K562 (cell line): ENCODE measurements around the gene LSM4. TPM values are rescaled to one million over a fixed set of nuclear protein-coding genes. Genes with fewer than 3 reads are reported as not detected.
A peak's percentile ranks its signal among the peaks of the same experiment; 100 is the strongest.

Experiments
- BMI1 ChIP-seq: fragments of 150-350 bp; IDR thresholded peaks from 2 replicates; pipeline ENCODE4 v1.6.1; 2014; ENCODE audit warnings: low read length
- CEBPZ ChIP-seq: fragments of 150-350 bp; IDR thresholded peaks from 2 replicates; pipeline ENCODE4 v1.6.1; 2014; ENCODE audit warnings: low read depth, mild to moderate bottlenecking, low read length, borderline replicate concordance
- FOXK2 ChIP-seq, 2 experiments: fragments of 450-650 bp; IDR thresholded peaks in 1 of 2; conservative IDR thresholded peaks in 1 of 2; 2 replicates each; pipeline ENCODE4 v1.6.1; 2016; ENCODE audit warnings: low read depth in 2 of 2, mild to moderate bottlenecking in 1 of 2
- FOXP4 ChIP-seq: sonication (generic); formaldehyde crosslinking; IDR thresholded peaks from 2 replicates; pipeline ENCODE4 v1.8.0; 2022; ENCODE audit warnings: mild to moderate bottlenecking, missing genetic modification reagents, borderline replicate concordance
- HNRNPLL ChIP-seq: fragments of 200-400 bp; formaldehyde crosslinking; IDR thresholded peaks from 2 replicates; pipeline ENCODE4 v1.6.1; 2017; ENCODE audit warnings: low read length, low read depth, mild to moderate bottlenecking; ENCODE audit not compliant: poor library complexity, severe bottlenecking
- KLF16 ChIP-seq: IDR thresholded peaks from 2 replicates; pipeline ENCODE4 v1.6.1; 2016; ENCODE audit warnings: antibody characterized with exemption
- MAZ ChIP-seq, 2 experiments: fragments of 450-650 bp in 1 of 2; sonication (generic) in 1 of 2; formaldehyde crosslinking; IDR thresholded peaks in 1 of 2; conservative IDR thresholded peaks in 1 of 2; 2 replicates each; pipeline versions ENCODE4 v1.4.0 to v1.5.0; 2020; ENCODE audit warnings: mild to moderate bottlenecking in 1 of 2, missing genetic modification reagents in 1 of 2
- MLLT1 ChIP-seq, 2 experiments: fragments of 450-650 bp; IDR thresholded peaks; 2 replicates each; pipeline ENCODE4 v1.6.1; 2016
- RBM25 ChIP-seq: fragments of 200-400 bp; formaldehyde crosslinking; IDR thresholded peaks from 2 replicates; pipeline ENCODE4 v1.6.1; 2018; ENCODE audit warnings: low read length, low read depth, moderate library complexity; ENCODE audit not compliant: severe bottlenecking
- SMAD3 ChIP-seq: fragments of 450-650 bp; formaldehyde crosslinking; conservative IDR thresholded peaks from 2 replicates; pipeline ENCODE4 v1.4.0; 2020; ENCODE audit warnings: mild to moderate bottlenecking
- TGIF2 ChIP-seq: sonication (generic); formaldehyde crosslinking; IDR thresholded peaks from 2 replicates; pipeline ENCODE4 v1.8.1; 2022; ENCODE audit warnings: mild to moderate bottlenecking, missing genetic modification reagents, moderate library complexity
- ZNF184 ChIP-seq: sonication (generic); formaldehyde crosslinking; IDR thresholded peaks from 2 replicates; pipeline ENCODE4 v1.5.0; 2020; ENCODE audit warnings: missing genetic modification reagents
- ZNF592 ChIP-seq: fragments of 450-650 bp; IDR thresholded peaks from 2 replicates; pipeline ENCODE4 v1.6.1; 2017; ENCODE audit warnings: antibody characterized with exemption, mild to moderate bottlenecking
- polyA plus RNA-seq, 8 experiments: library from polyadenylated mRNA; depleted of rRNA in 4 of 8; stranded (reverse) in 5 of 8; unstranded in 3 of 8; fragments of >200 nt; fragmentation: Nextera tagmentation in 2 of 8; fragmentation: Illumina TruSeq in 1 of 8; extraction: Ambion mirVana in 2 of 8; extraction: Trizol in 1 of 8; gene quantifications; 2 replicates each; pipeline versions ENCODE4 v1.2.1 to v1.2.3, GENCODE V29; 2011 to 2014; ENCODE audit warnings: inconsistent platforms in 1 of 8, missing spikeins in 1 of 8
- total RNA-seq, 7 experiments: library from RNA; depleted of rRNA in 6 of 7; stranded (reverse); fragments of >200 nt in 6 of 7; fragmentation: Illumina TruSeq in 2 of 7; extraction: Trizol in 2 of 7; gene quantifications; 2 replicates each; pipeline versions ENCODE4 v1.2.1 to v1.2.3, GENCODE V29; 2011 to 2021; ENCODE audit warnings: low replicate concordance in 1 of 7
- TF ChIP-seq, protein P1 (sequence below): sonication (generic); formaldehyde crosslinking; IDR thresholded peaks from 2 replicates; pipeline ENCODE4 v1.8.1; 2023; ENCODE audit warnings: mild to moderate bottlenecking, missing genetic modification reagents

LSM4 gene
- total and polyA plus RNA-seq, 9 of the 15 experiments (the other 6 are each of a cell fraction or from before 2014, with no cell fraction given), result 11.9 to 763 (median 202) TPM

- TF ChIP-seq CEBPZ, result 0 out of 2 replicates have a peak, but pooled peaks have one; percentile 29
- peak; percentile 59 for TF ChIP-seq KLF16
- TF ChIP-seq ZNF592, result no peak
- TF ChIP-seq MAZ (CRISPR knock-in tag; conservative IDR thresholded peaks at IDR 0.05 in 1 of 2, IDR thresholded peaks at IDR 0.05 in 1 of 2), result peak; percentile 88 to 92
- no peak for TF ChIP-seq BMI1
- TF ChIP-seq ZNF184, result no peak
- TF ChIP-seq MLLT1 (IDR thresholded peaks at IDR 0.05), result peak; percentile 98 to 99
- TF ChIP-seq, protein P1, sequence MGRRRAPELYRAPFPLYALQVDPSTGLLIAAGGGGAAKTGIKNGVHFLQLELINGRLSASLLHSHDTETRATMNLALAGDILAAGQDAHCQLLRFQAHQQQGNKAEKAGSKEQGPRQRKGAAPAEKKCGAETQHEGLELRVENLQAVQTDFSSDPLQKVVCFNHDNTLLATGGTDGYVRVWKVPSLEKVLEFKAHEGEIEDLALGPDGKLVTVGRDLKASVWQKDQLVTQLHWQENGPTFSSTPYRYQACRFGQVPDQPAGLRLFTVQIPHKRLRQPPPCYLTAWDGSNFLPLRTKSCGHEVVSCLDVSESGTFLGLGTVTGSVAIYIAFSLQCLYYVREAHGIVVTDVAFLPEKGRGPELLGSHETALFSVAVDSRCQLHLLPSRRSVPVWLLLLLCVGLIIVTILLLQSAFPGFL, result no peak
- TF ChIP-seq HNRNPLL, result peak; percentile 74
- TF ChIP-seq FOXK2 (conservative IDR thresholded peaks at IDR 0.05 in 1 of 2, IDR thresholded peaks at IDR 0.05 in 1 of 2; ENCODE audit: low read depth in 2 of 2), result peak; percentile 55 to 58; a peak in 1 of 4 replicates
- TF ChIP-seq RBM25, result no peak
- no peak for TF ChIP-seq TGIF2 (CRISPR knock-in tag)
- TF ChIP-seq FOXP4, result peak; percentile 56; the same call in 1 of the 2 replicates
- TF ChIP-seq SMAD3 (CRISPR knock-in tag), result no peak
Measured at GRCh38 chr19:18279516-18280246, 43.2 kb downstream of the LSM4 start (continued).
